PC-9 (cell line): ENCODE data around the gene BCHE.

Source experiments
- EZH2 ChIP-seq: fragments of 200-600 bp; sonication (generic); IDR thresholded peaks from 2 replicates; pipeline ENCODE4 v1.8.0; 2017; ENCODE audit warnings: antibody characterized with exemption, low read depth
- TF ChIP-seq, protein P1 (sequence below): fragments of 200-600 bp; sonication (generic); conservative IDR thresholded peaks from 2 replicates; pipeline ENCODE4 v1.6.1; 2017; ENCODE audit warnings: mixed run types, antibody characterized with exemption, mild to moderate bottlenecking, moderate library complexity

DNA sequence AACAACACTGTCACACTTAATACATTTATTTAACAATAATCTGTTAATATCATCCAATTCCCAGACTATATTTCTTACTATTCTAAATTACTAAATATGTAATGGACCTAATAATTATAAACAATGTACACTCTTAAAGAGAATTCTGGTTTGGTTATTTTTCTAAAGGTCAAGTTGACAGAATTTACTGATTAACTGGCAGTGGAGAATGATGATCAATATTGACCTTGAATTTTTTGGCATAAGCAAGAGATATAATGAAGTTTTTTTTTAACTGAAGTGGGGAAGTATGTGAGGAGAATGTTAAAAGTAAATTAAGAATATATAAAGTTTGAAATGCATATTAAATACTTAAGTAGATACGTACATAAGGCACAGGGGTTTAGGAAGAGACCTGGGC lies 33.8 kb downstream of the BCHE start:
- TF ChIP-seq, protein P1, sequence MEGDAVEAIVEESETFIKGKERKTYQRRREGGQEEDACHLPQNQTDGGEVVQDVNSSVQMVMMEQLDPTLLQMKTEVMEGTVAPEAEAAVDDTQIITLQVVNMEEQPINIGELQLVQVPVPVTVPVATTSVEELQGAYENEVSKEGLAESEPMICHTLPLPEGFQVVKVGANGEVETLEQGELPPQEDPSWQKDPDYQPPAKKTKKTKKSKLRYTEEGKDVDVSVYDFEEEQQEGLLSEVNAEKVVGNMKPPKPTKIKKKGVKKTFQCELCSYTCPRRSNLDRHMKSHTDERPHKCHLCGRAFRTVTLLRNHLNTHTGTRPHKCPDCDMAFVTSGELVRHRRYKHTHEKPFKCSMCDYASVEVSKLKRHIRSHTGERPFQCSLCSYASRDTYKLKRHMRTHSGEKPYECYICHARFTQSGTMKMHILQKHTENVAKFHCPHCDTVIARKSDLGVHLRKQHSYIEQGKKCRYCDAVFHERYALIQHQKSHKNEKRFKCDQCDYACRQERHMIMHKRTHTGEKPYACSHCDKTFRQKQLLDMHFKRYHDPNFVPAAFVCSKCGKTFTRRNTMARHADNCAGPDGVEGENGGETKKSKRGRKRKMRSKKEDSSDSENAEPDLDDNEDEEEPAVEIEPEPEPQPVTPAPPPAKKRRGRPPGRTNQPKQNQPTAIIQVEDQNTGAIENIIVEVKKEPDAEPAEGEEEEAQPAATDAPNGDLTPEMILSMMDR = no peak
- TF ChIP-seq EZH2 = no peak
